NCI-H345 treated with DMSO at 0.1 percent for 48 hours (cell line): ENCODE measurements around the gene PLEKHM3.

Experiments
- DNase-seq: peaks from one replicate; lab custom pipeline; 2025; ENCODE audit not compliant: unreplicated experiment; lab: John Stamatoyannopoulos, UW

The PLEKHM3 gene

GRCh38 chr2:207802650-207803049, 222.7 kb downstream of the PLEKHM3 start:
- no peak for DNase-seq

DNA sequence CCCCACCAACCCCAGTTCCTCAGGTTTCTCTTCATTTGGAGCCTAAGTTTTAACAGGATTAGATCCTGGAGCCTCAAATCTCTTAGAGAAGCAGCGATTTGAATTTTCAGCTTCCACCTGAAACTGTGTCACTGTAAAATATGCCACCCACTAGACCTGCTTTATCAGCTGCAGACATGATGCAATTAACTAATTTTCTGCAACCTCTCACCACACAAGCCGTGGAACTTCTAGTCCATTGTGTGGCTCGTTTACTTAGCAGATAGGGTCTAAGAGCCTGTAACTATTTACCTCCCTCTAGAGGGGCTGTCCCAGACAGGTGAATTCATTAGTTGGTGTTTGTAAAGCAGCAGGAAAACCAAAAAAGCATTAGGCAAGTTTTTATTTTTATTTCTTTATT, 224.1 kb downstream of the PLEKHM3 start:
- DNase-seq: peak; percentile 31

- peak; percentile 89 for DNase-seq
Measured at GRCh38 chr2:207796585-207797350, 228.6 kb downstream of the PLEKHM3 start.

DNA sequence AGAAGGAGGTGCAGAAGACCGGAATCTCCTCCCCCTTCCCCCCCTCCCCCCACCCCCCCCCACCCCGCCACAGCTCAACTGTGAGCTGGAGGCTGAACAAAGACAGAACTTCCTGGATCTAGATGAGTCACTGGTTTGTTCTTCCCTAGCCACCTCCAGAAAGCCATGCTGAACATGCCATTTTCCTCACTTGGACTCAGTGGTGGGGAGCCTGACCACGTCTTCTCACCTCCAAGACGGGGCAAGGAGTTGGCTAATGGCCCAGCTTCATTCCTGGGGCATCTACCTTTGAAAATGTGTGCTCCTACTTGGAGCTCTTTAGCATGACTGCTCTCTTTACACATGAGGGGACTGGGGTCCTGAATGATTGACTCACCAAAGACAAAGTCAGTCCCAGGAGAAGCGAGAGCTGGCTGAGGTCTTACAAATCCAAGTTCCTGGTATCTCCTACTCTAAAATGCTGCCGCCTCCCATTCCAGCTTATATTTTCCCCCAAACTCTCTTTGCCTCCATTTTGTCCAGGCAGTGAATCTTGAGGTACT, 233.0 kb downstream of the PLEKHM3 start:
- no peak for DNase-seq

GRCh38 chr2:207791579-207792243, 233.6 kb downstream of the PLEKHM3 start:
- no peak for DNase-seq

- no peak for DNase-seq
Measured at GRCh38 chr2:207790898-207791297, 234.4 kb downstream of the PLEKHM3 start.

DNA sequence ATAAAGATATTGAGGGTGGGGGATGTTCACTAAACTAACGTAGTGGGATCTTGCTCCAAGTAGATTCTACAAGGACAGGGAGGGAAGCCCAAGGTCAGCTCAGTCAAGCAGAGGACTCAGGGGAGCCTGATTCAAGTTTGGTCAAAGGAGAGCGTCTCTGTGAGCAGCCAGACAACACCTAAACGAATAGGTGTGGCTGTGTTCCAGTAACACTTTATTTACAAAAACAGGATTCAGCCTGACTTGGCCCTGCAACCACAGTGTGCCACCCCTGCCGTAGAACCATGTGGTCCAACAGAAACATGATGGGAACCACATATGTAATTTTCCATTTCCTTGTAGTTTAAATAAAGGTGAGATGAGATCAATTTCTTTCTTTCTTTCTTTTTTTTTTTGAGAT, 237.5 kb downstream of the PLEKHM3 start:
- DNase-seq: no peak

DNA sequence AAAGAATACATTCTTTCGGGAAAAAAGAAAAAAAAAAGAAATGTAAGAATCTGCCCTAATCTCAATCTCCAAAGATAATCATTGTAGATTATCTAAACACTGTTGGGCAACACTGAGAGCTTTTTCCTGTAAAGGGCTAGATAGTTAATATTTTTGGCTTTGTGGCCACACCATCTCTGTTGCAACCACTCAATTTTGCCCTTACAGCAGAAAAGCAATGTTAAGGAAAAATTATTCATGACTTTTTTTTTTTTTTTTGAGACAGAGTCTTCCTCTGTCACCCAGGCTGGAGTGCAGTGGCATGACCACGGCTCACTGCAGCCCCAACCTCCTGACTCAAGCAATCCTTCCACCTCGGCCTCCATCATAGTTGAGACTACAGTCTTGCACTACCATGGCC, 238.3 kb downstream of the PLEKHM3 start:
- DNase-seq: no peak

DNA sequence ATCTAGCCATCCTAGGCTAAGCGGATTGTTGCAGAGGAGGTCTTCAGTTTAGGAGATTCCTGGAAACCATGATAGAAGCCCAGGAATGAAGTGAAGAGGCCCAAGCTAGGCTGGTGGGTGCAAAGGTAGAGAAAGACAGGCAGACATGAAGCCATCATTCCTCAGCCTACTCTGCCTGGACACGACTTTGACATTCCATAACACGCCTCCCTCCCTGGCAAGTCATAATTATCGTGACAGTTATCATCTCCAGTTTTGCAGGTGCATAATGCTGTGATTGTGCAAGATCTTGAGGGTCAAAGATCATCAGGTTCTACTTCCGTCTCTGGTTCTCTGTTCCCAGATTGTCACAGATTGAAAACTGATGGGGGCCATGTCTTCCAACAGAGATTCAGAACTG, 240.4 kb downstream of the PLEKHM3 start:
- no peak for DNase-seq

DNA sequence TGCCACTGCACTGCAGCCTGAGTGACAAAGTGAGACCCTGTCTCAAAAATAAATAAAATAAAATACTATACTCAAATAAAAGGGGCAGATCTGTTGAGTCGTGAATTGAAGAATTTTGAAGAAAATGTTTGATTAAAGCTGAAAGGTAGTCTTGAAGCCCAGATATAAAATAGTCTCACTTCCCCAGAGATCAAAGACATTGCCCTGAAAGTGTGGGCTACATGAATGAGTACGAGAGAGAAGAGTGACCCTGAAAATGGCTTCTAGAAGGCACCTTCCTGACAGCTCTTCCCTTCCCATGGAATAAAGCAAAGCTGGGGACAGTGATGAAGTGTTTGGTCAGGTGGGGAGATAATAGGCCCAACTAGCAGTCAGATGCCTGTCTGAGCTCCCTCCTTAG, 241.8 kb downstream of the PLEKHM3 start:
- DNase-seq: no peak

DNA sequence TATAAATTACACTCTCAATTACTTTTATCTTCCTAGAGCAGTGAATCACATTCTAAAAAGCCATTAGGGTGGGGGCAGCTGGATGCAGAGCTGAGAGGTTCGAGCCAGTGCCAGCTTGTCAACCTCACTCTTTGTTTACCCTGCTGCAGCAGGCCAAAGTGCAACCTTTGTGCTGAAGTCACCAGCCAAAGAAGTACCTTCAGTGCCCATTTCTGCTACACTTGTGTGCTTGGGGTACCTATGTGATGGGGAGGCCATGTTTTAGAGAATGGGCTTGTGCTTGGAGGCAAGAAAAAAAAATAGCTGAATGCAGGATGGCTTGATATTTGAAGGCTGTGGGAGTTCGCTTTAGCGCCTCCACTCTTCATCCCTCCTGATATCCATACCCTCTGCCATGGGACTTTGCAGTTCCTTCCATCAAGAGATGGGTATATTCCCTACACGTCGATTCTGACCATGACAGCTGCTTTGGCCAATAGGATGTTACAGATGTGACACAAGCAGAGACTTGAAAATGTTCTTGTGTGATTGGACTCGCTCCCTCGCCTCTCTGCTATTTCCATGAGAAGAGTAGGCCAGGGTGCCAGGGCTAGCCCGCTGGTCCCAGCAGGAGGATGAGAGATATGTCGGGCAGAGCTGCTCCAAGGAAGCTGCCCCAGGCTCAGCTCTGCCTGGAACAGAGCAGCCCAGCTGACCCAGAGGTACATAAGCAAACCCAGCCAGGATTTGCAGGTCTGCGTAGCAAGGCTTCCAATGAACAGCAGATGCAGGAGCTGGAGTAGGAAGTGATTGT, 242.9 kb downstream of the PLEKHM3 start:
- DNase-seq: no peak

- no peak for DNase-seq
Measured at GRCh38 chr2:207779523-207779922, 245.8 kb downstream of the PLEKHM3 start.

- DNase-seq: no peak
Measured at GRCh38 chr2:207778298-207778882, 246.9 kb downstream of the PLEKHM3 start.

DNA sequence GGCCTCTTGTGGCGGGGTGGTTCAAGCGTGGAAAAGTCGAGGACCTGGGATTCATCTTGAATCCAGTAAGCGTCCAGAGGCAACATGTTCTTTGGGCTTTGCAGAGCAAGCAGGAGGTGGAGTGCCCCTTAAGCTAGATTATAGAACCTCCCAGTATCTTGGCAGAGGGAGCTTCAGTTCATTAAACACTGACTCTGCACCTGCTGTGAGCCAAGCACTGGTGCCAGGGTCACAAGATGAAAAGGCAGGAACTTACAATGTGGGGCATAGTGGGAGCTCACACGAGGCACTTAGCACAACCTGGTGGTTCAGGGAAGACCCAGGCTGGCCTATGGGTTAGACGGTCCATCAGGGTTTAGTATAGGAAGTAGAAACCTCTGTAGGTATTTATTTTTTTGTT, 248.2 kb downstream of the PLEKHM3 start:
- no peak for DNase-seq

- no peak for DNase-seq
Measured at GRCh38 chr2:207775473-207775872, 249.9 kb downstream of the PLEKHM3 start.

DNA sequence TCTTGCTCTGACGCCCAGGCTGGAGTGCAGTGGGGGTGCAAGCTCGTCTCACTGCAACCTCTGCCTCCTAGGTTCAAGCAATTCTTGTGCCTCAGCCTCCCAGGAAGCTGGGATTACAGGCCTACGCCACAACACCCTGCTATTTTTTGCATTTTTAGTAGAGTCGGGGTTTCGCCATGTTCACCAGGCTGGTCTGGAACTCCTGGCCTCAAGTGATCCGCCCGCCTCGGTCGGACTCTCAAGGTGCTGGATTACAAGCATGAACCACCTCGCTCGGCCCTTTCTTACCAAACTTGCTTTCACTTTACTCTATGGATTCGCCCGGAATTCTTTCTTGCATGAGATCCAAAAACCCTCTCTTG, 252.5 kb downstream of the PLEKHM3 start:
- DNase-seq: no peak

GRCh38 chr2:207772081-207772843, 253.1 kb downstream of the PLEKHM3 start:
- DNase-seq: no peak

DNA sequence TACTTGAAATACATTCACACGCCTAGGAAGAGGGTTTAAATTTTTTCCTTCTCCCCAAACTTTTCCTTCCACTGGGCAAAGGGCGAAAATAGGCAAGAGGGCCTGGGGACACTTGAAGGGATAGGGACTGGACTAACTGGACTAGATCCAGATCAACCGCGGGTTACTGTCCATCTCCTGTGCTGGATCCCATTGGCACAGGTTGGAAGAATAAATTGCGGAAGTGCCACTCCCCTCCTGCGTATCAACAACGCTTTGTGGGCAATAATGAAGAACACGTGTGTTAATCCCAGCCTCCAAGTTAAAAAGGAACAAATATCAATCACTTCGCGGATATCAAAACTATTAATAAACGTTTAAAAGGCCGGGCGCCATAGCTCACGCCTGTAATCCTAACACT, 253.9 kb downstream of the PLEKHM3 start:
- no peak for DNase-seq
